Trophoblast cell (in vitro differentiated cells and primary cell): ENCODE results near the gene ANKEF1.
"Not testable (repeated sequence)": the region's sequence is repeated elsewhere in the genome, so short reads cannot be mapped to it uniquely, and the experiment has no call there.

Experiments
- DNase-seq, 2 donors: peaks; one replicate each; pipeline ENCODE4 v3.0.0-alpha.2; 2016
- H2AFZ ChIP-seq: 2 replicates; pipeline ENCODE4 v1.6.1; 2013; ENCODE audit warnings: low read length, moderate library complexity, mild to moderate bottlenecking; ENCODE audit not compliant: insufficient read depth, poor library complexity
- H2AK5ac ChIP-seq: 2 replicates; pipeline ENCODE4 v1.6.1; 2013; ENCODE audit warnings: mild to moderate bottlenecking, low read length
- H2BK120ac ChIP-seq: 2 replicates; pipeline ENCODE4 v1.6.1; 2013; ENCODE audit warnings: low read length, mild to moderate bottlenecking, moderate library complexity; ENCODE audit not compliant: insufficient read depth, poor library complexity
- H2BK12ac ChIP-seq: 2 replicates; pipeline ENCODE4 v1.6.1; 2013; ENCODE audit warnings: mild to moderate bottlenecking, low read length, moderate library complexity
- H2BK5ac ChIP-seq: 2 replicates; pipeline ENCODE4 v1.6.1; 2013; ENCODE audit warnings: low read length, low read depth, moderate library complexity, mild to moderate bottlenecking; ENCODE audit not compliant: poor library complexity
- H3K14ac ChIP-seq: 2 replicates; pipeline ENCODE4 v1.6.1; 2013; ENCODE audit warnings: mild to moderate bottlenecking, low read length
- H3K18ac ChIP-seq: 2 replicates; pipeline ENCODE4 v1.6.1; 2013; ENCODE audit warnings: mild to moderate bottlenecking, low read length
- H3K23ac ChIP-seq: 2 replicates; pipeline ENCODE4 v1.6.1; 2013; ENCODE audit warnings: low read length
- H3K27ac ChIP-seq: 2 replicates; pipeline ENCODE4 v1.5.1; 2013; ENCODE audit warnings: low read depth, mild to moderate bottlenecking, inconsistent platforms, low read length, moderate library complexity
- H3K27me3 ChIP-seq: 2 replicates; pipeline ENCODE4 v1.6.1; 2013; ENCODE audit warnings: inconsistent platforms, mild to moderate bottlenecking, low read length, moderate library complexity; ENCODE audit not compliant: insufficient read depth
- H3K36me3 ChIP-seq, 2 experiments: 1 replicate in 1 of 2; 2 replicates in 1 of 2; pipeline ENCODE4 v1.6.1; 2013; ENCODE audit warnings: low read length in 2 of 2, mild to moderate bottlenecking in 2 of 2, moderate library complexity in 1 of 2; ENCODE audit not compliant: insufficient read depth in 2 of 2, control insufficient read depth in 1 of 2
- H3K4ac ChIP-seq: 2 replicates; pipeline ENCODE4 v1.6.1; 2013; ENCODE audit warnings: low read depth, mild to moderate bottlenecking, low read length, moderate library complexity
- H3K4me1 ChIP-seq, 2 experiments: 1 replicate in 1 of 2; 2 replicates in 1 of 2; pipeline ENCODE4 v1.6.1; 2013; ENCODE audit warnings: low read length in 2 of 2, mild to moderate bottlenecking in 2 of 2, moderate library complexity in 1 of 2; ENCODE audit not compliant: insufficient read depth in 2 of 2, control insufficient read depth in 1 of 2
- H3K4me2 ChIP-seq: 2 replicates; pipeline ENCODE4 v1.6.1; 2013; ENCODE audit warnings: inconsistent platforms, mild to moderate bottlenecking, low read length, moderate library complexity
- H3K4me3 ChIP-seq: 2 replicates; pipeline ENCODE4 v1.5.1; 2013; ENCODE audit warnings: mild to moderate bottlenecking, low read depth, low read length, inconsistent platforms
- H3K79me1 ChIP-seq: one replicate; pipeline ENCODE4 v1.6.1; 2013; ENCODE audit warnings: low read length
- H3K79me2 ChIP-seq: 2 replicates; pipeline ENCODE4 v1.6.1; 2013; ENCODE audit warnings: low read length, mild to moderate bottlenecking; ENCODE audit not compliant: control insufficient read depth, insufficient read depth, poor library complexity
- H3K9ac ChIP-seq: 2 replicates; pipeline ENCODE4 v1.6.1; 2013; ENCODE audit warnings: mild to moderate bottlenecking, low read length
- H3K9me3 ChIP-seq: 2 replicates; pipeline ENCODE4 v1.6.1; 2013; ENCODE audit warnings: low read depth, mild to moderate bottlenecking, control low read depth, inconsistent platforms, low read length; ENCODE audit not compliant: insufficient read depth
- H4K12ac ChIP-seq: 2 replicates; pipeline ENCODE4 v1.6.1; 2013; ENCODE audit warnings: low read depth, mild to moderate bottlenecking, low read length, moderate library complexity
- H4K8ac ChIP-seq: 2 replicates; pipeline ENCODE4 v1.6.1; 2013; ENCODE audit warnings: low read depth, mild to moderate bottlenecking, low read length, moderate library complexity
- H4K91ac ChIP-seq: one replicate; pipeline ENCODE4 v1.6.1; 2013; ENCODE audit warnings: low read depth, mild to moderate bottlenecking, low read length, moderate library complexity
- WGBS: extraction: QIAGEN DNeasy Blood & Tissue Kit; methylation state at CpG from one replicate; pipeline ENCODE4 v1.1.7; 2013; ENCODE audit warnings: missing lambda C conversion rate; ENCODE audit not compliant: insufficient read length, insufficient coverage; ENCODE audit errors: extremely low coverage; 5-methylcytosine and 5-hydroxymethylcytosine counted together

Gene ANKEF1

DNA sequence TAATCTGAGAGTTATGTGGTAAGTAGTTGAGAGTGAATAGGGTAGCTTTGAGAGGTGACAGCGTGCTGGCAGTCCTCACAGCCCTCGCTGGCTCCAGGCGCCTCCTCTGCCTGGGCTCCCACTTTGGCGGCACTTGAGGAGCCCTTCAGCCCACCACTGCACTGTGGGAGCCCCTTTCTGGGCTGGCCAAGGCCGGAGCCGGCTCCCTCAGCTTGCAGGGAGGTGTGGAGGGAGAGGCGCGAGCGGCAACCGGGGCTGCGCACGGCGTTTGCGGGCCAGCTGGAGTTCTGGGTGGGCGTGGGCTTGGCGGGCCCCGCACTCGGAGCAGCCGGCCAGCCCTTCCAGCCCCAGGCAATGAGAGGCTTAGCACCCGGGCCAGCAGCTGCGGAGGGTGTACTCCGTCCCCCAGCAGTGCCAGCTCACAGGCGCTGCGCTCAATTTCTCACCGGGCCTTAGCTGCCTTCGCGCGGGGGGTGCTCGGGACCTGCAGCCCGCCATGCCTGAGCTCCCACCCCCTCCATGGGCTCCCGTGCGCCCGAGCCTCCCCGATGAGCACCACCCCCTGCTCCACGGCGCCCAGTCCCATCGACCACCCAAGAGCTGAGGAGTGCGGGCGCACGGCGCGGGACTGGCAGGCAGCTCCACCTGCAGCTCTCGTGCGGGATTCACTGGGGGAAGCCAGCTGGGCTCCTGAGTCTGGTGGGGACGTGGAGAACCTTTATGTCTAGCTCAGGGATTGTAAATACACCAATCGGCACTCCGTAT lies 3.2 kb upstream of the ANKEF1 start:
- H2AFZ ChIP-seq, H3K4me2 ChIP-seq, H3K79me1 ChIP-seq, H4K8ac ChIP-seq, H3K23ac ChIP-seq, H3K4ac ChIP-seq, H3K18ac ChIP-seq, DNase-seq, H2AK5ac ChIP-seq, H3K36me3 ChIP-seq, H2BK120ac ChIP-seq, H4K12ac ChIP-seq, H3K4me3 ChIP-seq, H3K14ac ChIP-seq, H3K9me3 ChIP-seq, H3K27me3 ChIP-seq, H2BK5ac ChIP-seq, H4K91ac ChIP-seq, H3K27ac ChIP-seq, H3K4me1 ChIP-seq, H3K79me2 ChIP-seq, H3K9ac ChIP-seq, H2BK12ac ChIP-seq: not testable (repeated sequence)
- no CpG with 5 or more reads among the region's 47 CpGs for WGBS

DNA sequence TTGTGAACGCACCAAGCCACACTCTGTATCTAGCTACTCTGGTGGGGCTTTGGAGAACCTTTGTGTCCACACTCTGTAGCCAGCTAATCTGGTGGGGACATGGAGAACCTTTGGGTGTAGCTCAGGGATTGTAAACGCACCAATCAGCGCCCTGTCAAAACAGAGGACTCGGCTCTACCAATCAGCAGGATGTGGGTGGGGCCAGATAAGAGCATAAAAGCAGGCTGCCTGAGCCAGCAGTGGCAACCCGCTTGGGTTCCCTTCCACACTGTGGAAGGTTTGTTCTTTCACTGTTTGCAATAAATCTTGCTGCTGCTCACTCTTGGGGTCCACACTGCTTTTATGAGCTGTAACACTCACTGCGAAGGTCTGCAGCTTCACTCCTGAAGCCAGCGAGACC lies 2.5 kb upstream of the ANKEF1 start:
- H3K79me1 ChIP-seq, H2BK120ac ChIP-seq, H3K18ac ChIP-seq, H3K9ac ChIP-seq, DNase-seq, H3K9me3 ChIP-seq, H4K12ac ChIP-seq, H3K4ac ChIP-seq, H3K14ac ChIP-seq, H3K27me3 ChIP-seq, H2BK5ac ChIP-seq, H3K36me3 ChIP-seq, H3K4me1 ChIP-seq, H2BK12ac ChIP-seq, H4K8ac ChIP-seq, H2AFZ ChIP-seq, H3K27ac ChIP-seq, H3K23ac ChIP-seq, H2AK5ac ChIP-seq, H3K4me2 ChIP-seq, H4K91ac ChIP-seq, H3K79me2 ChIP-seq, H3K4me3 ChIP-seq: not testable (repeated sequence)
- whole genome bisulfite sequencing, result no CpG with 5 or more reads among the region's 7 CpGs

DNA sequence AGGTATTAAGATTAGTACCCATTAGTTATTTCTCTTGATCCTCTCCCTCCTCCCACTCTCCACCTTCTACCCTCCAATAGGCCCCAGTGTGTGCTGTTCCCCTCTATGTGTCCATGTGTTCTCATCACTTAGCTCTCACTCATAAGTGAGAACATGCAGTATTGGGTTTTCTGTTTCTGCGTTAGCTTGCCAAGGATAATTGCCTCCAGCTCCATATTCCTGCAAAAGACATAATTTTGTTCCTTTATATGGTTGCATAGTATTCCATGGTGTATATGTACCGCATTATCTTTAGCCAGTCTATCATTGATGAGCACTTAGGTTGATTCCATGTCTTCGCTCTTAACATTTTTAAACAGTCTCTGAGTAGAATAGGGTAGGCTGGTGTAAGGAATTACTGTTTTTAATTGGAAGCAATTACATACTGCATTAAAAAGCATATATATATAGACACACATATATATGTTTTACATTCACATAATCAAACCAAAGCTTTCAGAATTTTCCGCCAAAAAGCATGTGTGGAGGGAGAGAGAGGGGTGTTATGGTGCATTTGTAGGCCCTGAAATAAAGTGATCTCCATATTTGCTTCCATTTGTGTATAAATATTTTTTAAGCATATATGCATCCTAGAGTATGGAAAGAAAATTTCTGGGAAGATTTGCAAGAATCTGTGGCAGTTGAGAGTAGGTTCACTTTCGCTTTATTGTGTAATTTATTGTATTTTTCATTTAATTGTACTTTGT lies 709 bp upstream of the ANKEF1 start:
- H3K4me1 ChIP-seq, result peaks cover 0 to 3% of the 10 kb centered on the region in 2 experiments
- H2BK12ac ChIP-seq, result no peak overlapping the region
- H3K36me3 ChIP-seq, result peaks cover 0 to 2% of the 10 kb centered on the region in 2 experiments
- no peak overlapping the region for H4K91ac ChIP-seq
- no peak overlapping the region for H2AK5ac ChIP-seq
- WGBS, result no CpG with 5 or more reads among the region's 5 CpGs
- H3K9me3 ChIP-seq, result no peaks in the 10 kb centered on the region
- H3K27ac ChIP-seq, result no peak overlapping the region
- H2BK5ac ChIP-seq, result no peak overlapping the region
- H3K14ac ChIP-seq, result no peak overlapping the region
- no peak for DNase-seq
- H3K79me1 ChIP-seq, result peaks cover 3% of the 10 kb centered on the region
- H3K4ac ChIP-seq, result no peak overlapping the region
- H3K79me2 ChIP-seq, result peaks cover 2% of the 10 kb centered on the region
- no peak overlapping the region for H2AFZ ChIP-seq
- no peak overlapping the region for H3K4me2 ChIP-seq
- H3K9ac ChIP-seq, result no peak overlapping the region
- no peak overlapping the region for H3K23ac ChIP-seq
- H4K8ac ChIP-seq, result no peak overlapping the region
- no peak overlapping the region for H3K18ac ChIP-seq
- H3K4me3 ChIP-seq, result no peak overlapping the region
- H2BK120ac ChIP-seq, result no peak overlapping the region
- H4K12ac ChIP-seq, result no peak overlapping the region
- no peaks in the 10 kb centered on the region for H3K27me3 ChIP-seq

DNA sequence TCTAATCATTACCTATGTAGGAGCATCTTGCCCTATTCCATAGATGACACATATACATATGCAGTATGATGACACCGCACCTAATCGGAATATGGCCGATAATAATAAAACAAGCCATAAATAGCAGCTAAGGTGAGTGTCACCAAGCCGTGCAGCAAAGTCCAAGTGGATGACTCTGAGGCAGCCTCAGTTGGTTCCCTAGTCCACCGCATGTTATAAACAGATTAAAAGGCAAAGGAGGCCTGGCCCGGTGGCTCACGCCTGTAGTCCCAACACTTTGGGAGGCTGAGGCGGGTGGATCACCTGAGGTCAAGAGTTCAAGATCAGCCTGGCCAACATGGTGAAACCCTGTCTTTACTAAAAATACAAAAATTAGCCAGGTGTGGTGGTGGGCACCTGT lies 1.5 kb downstream of the ANKEF1 start:
- H2BK120ac ChIP-seq, H2AFZ ChIP-seq, H3K27ac ChIP-seq, H2AK5ac ChIP-seq, H4K91ac ChIP-seq, H3K4ac ChIP-seq, H2BK5ac ChIP-seq, H2BK12ac ChIP-seq, H3K79me1 ChIP-seq, H4K12ac ChIP-seq, H3K9ac ChIP-seq, H3K4me2 ChIP-seq, DNase-seq, H3K79me2 ChIP-seq, H3K27me3 ChIP-seq, H3K36me3 ChIP-seq, H3K9me3 ChIP-seq, H3K14ac ChIP-seq, H3K23ac ChIP-seq, H3K4me3 ChIP-seq, H4K8ac ChIP-seq, H3K18ac ChIP-seq, H3K4me1 ChIP-seq: not testable (repeated sequence)
- WGBS, result no CpG with 5 or more reads among the region's 8 CpGs
